HEK293 (cell line): ENCODE results near the gene KLK15.

Source experiments
- CTCF ChIP-seq: fragments of 450-650 bp; formaldehyde crosslinking; IDR thresholded peaks from 2 replicates; pipeline ENCODE4 v1.5.1; 2016; ENCODE audit warnings: missing biosample characterization, missing genetic modification characterization
- ZNF175 ChIP-seq: fragments of 450-650 bp; formaldehyde crosslinking; IDR thresholded peaks from 2 replicates; pipeline ENCODE4 v1.5.1; 2016; ENCODE audit warnings: missing biosample characterization, missing genetic modification characterization

GRCh38 chr19:50876456-50876855 lies 43.1 kb upstream of the KLK15 start:
- TF ChIP-seq CTCF (tag by site-specific recombination) (no peak), ZNF175 (tag by site-specific recombination) (no peak)
